GM12874 (cell line): Measurements from ENCODE around the gene PLEKHS1.

Experiments used
- CTCF ChIP-seq: IDR thresholded peaks from 2 replicates; pipeline ENCODE4 v1.5.1; 2011; ENCODE audit warnings: low read depth, mild to moderate bottlenecking, control low read depth, low read length, moderate library complexity; ENCODE audit not compliant: insufficient read depth

The PLEKHS1 gene

GRCh38 chr10:113776553-113776952, 25.1 kb downstream of the PLEKHS1 start:
- TF ChIP-seq CTCF, result no peak

DNA sequence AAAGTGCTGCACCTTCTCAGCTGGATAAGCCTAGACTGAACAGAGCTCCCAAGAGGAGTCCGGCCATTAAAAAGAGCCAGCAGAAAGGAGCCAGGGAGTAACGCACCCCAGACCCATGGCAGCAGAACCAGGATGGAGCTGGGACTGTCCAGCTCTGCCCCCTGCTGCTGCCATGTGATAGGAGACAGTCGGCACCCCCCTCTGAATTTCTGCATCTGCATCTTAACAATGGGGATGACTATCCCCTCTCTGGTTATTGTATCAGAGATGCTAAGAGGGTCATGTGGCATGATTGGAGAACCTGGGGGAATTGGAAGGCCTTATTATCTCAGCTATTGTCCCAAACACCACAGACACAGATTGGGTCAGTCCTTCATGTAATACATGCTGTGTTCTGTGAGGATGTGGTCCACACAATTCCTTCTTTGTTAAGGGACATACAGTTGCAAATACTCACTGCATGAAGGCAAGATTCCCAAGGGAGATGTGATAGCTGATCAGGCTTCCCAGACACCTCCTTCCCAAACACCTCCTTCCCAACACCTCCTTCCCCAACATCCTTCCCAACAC, 29.3 kb downstream of the PLEKHS1 start:
- TF ChIP-seq CTCF, result peak; percentile 26; the same call in 1 of the 2 replicates

DNA sequence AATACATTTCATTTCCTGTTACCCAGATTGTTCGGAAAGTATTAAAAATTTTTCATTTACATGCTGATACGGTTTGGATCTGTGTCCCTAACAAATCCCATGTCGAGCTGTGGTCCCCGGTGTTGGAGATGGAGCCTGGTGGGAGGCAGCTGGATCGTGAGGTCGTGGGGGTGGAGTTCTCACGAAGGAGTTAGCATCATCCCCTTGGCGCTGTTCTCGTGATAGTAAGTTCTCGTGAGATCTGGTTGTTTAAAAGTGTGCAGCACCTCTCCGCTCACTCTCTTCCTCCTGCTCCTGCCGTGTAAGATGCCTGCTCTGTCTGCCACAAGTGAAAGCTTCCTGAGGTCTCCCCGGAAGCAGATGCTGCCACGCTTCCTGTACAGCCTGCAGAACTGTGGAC, 30.9 kb downstream of the PLEKHS1 start:
- TF ChIP-seq CTCF, result no peak

DNA sequence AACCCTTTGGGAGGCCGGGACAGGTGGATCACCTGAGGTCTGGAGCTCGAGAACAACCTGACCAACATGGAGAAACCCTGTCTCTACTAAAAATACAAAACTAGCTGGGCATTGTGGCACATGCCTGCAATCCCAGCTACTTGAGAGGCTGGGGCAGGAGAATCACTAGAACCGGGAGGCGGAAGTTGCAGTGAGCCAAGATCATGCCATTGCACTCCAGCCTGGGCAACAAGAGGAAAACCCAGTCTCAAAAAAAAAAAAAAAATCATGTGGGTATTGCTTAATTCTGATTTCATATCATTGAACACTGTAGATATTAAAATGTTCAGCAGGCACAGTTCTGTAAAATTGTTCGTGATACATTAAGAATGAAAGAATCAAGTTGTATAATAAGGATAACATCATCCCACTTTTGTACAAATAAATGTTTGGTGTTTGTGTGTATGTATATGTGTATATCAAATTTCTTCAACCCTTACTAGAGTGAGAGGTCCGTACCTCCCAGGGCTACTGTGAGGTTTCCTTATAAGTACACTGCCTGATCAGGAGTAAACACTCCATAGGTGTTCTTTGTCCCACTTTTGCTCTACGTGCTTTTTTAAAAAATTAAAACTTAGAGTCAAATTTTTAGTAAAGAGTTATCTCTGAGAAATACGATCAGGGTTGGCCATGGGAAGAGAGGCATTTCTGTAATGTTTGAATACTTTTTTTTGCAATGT, 31.7 kb downstream of the PLEKHS1 start:
- no peak for TF ChIP-seq CTCF

- no peak for TF ChIP-seq CTCF
Measured at GRCh38 chr10:113788604-113789083, 37.2 kb downstream of the PLEKHS1 start.

GRCh38 chr10:113791691-113792090, 40.2 kb downstream of the PLEKHS1 start:
- no peak for TF ChIP-seq CTCF

DNA sequence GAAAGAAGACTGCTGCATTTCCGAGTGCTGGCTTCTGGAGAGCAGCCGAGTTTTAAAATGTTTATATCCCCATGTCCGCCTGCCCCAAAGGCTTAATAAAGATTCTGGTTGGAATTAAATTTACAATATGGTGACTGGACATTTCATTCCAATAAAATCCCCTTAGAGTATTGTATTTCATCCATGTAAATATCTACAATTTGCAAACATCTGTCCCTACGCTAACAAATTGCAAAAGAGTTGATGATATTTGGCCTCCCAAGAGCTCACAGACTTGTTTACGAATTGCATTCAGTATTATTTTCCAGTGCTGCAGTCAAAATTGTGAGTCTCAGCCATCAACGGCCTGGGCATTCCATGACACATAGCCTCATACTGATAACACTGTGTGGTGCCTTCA, 50.1 kb downstream of the PLEKHS1 start:
- no peak for TF ChIP-seq CTCF
